ENCODE measurements around the gene SMARCD2. TPM values are rescaled to one million over a fixed set of nuclear protein-coding genes. Genes with fewer than 3 reads are reported as not detected.

SMARCD2 gene
- total and polyA plus RNA-seq, 2 of the 13 experiments (the other 11 are each of a cell fraction or from before 2014, with no cell fraction given): 122 to 150 TPM

DNA sequence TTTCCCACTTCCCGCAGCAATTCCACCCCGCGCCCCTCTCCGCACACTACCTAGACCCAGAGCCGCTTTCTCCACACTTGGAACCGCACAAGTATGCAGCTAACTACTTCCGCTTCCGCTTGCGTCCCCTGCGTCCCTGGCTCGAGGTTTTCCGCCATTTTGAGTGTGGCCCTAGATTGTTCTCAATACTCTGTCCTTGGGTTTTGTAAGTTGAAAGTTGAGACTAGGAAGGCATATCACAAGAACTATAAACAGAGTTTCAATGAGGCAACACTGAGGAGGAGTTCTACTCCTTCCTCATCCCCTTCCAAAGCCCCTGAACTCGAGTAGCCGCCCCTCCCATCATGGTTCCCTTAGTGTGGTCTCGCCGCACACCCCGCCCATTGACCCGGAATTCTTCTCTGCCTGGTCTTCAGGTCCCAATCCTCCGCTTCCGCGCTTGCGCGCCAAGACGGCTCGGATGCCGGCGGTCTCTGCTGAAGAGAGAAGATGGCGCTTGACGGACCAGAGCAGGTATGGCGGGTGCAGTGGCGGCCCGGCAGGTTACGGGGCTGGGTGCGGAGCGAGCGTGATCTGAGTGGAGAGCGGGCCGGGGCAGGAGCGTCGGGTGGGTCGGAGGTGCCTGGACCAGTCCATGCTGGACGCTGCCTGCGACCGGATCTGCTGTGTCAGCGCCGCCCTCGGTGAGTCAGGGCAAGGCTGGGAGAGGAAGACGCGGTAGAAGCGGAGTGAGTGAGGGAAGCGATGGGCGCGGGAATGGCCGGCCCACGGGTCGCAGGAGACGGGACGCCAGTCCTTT, 15.3 kb downstream of the SMARCD2 start, which contains the start of the genes FTSJ3 and PSMC5 (continued):
- TF ChIP-seq, protein P1, sequence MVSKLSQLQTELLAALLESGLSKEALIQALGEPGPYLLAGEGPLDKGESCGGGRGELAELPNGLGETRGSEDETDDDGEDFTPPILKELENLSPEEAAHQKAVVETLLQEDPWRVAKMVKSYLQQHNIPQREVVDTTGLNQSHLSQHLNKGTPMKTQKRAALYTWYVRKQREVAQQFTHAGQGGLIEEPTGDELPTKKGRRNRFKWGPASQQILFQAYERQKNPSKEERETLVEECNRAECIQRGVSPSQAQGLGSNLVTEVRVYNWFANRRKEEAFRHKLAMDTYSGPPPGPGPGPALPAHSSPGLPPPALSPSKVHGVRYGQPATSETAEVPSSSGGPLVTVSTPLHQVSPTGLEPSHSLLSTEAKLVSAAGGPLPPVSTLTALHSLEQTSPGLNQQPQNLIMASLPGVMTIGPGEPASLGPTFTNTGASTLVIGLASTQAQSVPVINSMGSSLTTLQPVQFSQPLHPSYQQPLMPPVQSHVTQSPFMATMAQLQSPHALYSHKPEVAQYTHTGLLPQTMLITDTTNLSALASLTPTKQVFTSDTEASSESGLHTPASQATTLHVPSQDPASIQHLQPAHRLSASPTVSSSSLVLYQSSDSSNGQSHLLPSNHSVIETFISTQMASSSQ (IDR thresholded peaks at IDR 0.05; ENCODE audit: low read depth): no peak
- TF ChIP-seq, protein P1 (CRISPR knock-in tag; IDR thresholded peaks at IDR 0.05; ENCODE audit: borderline replicate concordance): peak; percentile 79
- peak; percentile 84 for TF ChIP-seq YEATS2 (CRISPR knock-in tag; IDR thresholded peaks at IDR 0.05; ENCODE audit: borderline replicate concordance)
- TF ChIP-seq HDAC2 (CRISPR knock-in tag; IDR thresholded peaks at IDR 0.05): peak; percentile 73
- TF ChIP-seq PHF21A (CRISPR knock-in tag; IDR thresholded peaks at IDR 0.05): peak; percentile 78
- 0 out of 2 replicates have a peak, but pooled peaks have one; percentile 93 for TF ChIP-seq ZSCAN20 (CRISPR knock-in tag; IDR thresholded peaks at IDR 0.05; ENCODE audit: borderline replicate concordance)
- TF ChIP-seq NFYB (CRISPR knock-in tag; IDR thresholded peaks at IDR 0.05): peak; percentile 44; the same call in 1 of the 2 replicates
- TF ChIP-seq ZMYM4 (CRISPR knock-in tag; IDR thresholded peaks at IDR 0.05): peak; percentile 68
- TF ChIP-seq ZNF891 (CRISPR knock-in tag; IDR thresholded peaks at IDR 0.05): peak; percentile 64
- TF ChIP-seq, protein P2, sequence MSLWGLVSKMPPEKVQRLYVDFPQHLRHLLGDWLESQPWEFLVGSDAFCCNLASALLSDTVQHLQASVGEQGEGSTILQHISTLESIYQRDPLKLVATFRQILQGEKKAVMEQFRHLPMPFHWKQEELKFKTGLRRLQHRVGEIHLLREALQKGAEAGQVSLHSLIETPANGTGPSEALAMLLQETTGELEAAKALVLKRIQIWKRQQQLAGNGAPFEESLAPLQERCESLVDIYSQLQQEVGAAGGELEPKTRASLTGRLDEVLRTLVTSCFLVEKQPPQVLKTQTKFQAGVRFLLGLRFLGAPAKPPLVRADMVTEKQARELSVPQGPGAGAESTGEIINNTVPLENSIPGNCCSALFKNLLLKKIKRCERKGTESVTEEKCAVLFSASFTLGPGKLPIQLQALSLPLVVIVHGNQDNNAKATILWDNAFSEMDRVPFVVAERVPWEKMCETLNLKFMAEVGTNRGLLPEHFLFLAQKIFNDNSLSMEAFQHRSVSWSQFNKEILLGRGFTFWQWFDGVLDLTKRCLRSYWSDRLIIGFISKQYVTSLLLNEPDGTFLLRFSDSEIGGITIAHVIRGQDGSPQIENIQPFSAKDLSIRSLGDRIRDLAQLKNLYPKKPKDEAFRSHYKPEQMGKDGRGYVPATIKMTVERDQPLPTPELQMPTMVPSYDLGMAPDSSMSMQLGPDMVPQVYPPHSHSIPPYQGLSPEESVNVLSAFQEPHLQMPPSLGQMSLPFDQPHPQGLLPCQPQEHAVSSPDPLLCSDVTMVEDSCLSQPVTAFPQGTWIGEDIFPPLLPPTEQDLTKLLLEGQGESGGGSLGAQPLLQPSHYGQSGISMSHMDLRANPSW (CRISPR knock-in tag; IDR thresholded peaks at IDR 0.05; ENCODE audit: borderline replicate concordance): no peak; the same call in 1 of the 2 replicates
- peak; percentile 81; the same call in 1 of the 2 replicates for TF ChIP-seq ZNF768 (CRISPR knock-in tag; IDR thresholded peaks at IDR 0.05)
- TF ChIP-seq, protein P3, sequence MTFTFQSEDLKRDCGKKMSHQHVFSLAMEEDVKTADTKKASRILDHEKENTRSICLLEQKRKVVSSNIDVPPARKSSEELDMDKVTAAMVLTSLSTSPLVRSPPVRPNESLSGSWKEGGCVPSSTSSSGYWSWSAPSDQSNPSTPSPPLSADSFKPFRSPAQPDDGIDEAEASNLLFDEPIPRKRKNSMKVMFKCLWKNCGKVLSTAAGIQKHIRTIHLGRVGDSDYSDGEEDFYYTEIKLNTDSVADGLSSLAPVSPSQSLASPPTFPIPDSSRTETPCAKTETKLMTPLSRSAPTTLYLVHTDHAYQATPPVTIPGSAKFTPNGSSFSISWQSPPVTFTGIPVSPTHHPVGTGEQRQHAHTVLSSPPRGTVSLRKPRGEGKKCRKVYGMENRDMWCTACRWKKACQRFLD (CRISPR knock-in tag; IDR thresholded peaks at IDR 0.05; ENCODE audit: borderline replicate concordance): peak; percentile 68; the same call in 1 of the 2 replicates
- TF ChIP-seq ERF (CRISPR knock-in tag; IDR thresholded peaks at IDR 0.05): peak; percentile 95
- TF ChIP-seq SMAD3 (CRISPR knock-in tag; IDR thresholded peaks at IDR 0.05): peak; percentile 68; the same call in 1 of the 2 replicates
- TF ChIP-seq ZSCAN22 (CRISPR knock-in tag; IDR thresholded peaks at IDR 0.05): 0 out of 2 replicates have a peak, but pooled peaks have one; percentile 68
- peak; percentile 37; the same call in 1 of the 2 replicates for TF ChIP-seq ZNF7 (CRISPR knock-in tag; IDR thresholded peaks at IDR 0.05)
- TF ChIP-seq, protein P4, sequence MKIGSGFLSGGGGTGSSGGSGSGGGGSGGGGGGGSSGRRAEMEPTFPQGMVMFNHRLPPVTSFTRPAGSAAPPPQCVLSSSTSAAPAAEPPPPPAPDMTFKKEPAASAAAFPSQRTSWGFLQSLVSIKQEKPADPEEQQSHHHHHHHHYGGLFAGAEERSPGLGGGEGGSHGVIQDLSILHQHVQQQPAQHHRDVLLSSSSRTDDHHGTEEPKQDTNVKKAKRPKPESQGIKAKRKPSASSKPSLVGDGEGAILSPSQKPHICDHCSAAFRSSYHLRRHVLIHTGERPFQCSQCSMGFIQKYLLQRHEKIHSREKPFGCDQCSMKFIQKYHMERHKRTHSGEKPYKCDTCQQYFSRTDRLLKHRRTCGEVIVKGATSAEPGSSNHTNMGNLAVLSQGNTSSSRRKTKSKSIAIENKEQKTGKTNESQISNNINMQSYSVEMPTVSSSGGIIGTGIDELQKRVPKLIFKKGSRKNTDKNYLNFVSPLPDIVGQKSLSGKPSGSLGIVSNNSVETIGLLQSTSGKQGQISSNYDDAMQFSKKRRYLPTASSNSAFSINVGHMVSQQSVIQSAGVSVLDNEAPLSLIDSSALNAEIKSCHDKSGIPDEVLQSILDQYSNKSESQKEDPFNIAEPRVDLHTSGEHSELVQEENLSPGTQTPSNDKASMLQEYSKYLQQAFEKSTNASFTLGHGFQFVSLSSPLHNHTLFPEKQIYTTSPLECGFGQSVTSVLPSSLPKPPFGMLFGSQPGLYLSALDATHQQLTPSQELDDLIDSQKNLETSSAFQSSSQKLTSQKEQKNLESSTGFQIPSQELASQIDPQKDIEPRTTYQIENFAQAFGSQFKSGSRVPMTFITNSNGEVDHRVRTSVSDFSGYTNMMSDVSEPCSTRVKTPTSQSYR (CRISPR knock-in tag; IDR thresholded peaks at IDR 0.05; ENCODE audit: borderline replicate concordance): no peak
